ENCODE data around the gene MPPED2. TPM values are rescaled to one million over a fixed set of nuclear protein-coding genes. Genes with fewer than 3 reads are reported as not detected.

The MPPED2 gene
- total RNA-seq, 2 experiments from 2014 or later: 0.30 to 0.54 TPM

DNA sequence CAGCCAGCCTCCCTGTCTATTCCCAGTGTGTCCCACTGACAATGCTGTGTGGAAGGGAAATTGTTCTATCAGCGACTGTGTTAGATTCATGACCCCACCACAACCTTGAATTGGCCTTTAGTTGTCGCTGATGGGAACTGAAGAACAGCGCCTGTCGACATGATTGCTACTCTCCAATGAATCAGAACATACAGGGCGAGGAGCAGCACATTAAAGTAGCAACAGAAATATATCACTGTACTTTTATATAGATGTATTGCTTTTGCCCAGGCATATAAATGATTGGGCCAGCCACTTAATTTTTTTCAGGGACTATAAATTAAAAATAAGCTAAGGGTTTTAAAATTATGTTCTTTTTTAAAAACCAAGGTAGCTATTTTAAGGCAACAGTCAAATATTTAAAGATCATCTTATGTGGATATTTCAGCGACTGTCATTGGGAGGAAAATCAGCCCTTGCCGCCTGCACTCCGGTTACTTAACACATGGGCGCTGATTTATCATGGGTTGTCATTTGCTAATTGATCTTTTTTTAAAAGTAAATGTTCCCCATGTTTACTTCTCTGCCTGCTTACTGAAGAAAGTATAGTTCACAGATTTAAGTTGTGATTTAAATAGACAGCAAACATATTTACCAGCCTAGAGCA, 221.2 kb downstream of the MPPED2 start:
- ATAC-seq: no peak

DNA sequence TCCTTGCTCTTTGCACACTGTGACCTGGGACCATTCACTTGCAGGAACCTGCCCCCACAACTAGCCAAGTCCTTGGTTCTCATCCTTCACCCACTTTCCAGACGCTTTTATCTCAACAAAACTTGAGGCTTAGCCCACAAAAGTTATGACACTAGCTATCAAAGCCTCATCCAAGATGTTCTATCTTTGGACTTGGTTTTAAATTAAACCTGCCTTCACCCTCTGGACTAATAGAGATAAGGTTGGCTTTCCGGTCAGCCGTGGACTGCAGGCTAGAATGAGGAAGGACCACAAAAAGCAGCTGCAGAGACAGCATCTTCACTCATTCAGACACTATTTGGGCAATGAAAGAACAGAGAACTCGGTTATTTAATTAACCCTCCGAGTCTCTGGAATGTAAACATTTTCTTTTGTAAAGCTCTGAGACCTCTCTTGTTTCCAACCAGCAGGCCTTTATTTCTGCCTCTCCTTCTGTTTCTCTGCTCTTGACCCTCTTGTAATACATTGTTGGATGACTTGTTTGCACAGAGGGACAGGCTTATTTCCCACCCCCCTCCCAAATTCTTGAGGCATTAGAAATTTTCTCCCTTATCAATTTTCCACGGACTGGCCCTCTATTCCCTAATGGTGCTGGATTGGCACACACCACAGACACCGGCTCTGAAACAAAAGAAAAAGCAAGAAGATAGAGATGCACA, 221.9 kb downstream of the MPPED2 start:
- no peak for DNase-seq
- H3K27ac Mint-ChIP-seq: no peak overlapping the region
- ChIA-PET CTCF (interaction anchor here (0.6 to 0.7 kb wide), 3 partner anchors 8 to 111 kb away, joined by 3 read pairs; no protein-coding TSS in a partner anchor), POLR2A (interaction anchor here (0.7 kb wide), 1 partner anchor 558 kb away, joined by 4 read pairs; no protein-coding TSS in a partner anchor)
- H3K27me3 Mint-ChIP-seq: peaks cover 2% of the 10 kb centered on the region
- no peaks in the 10 kb centered on the region for H3K36me3 Mint-ChIP-seq (ENCODE audit: low read depth)
- H3K9me3 Mint-ChIP-seq (ENCODE audit: low read depth): no peaks in the 10 kb centered on the region
- intact Hi-C loops (cut with DNase I, micrococcal nuclease): no loop called here
- H3K4me1 Mint-ChIP-seq: no peaks in the 10 kb centered on the region
- no peak overlapping the region for H3K4me3 Mint-ChIP-seq
- ATAC-seq: no peak

More for the DNA sequence above, 221.2 kb downstream of the MPPED2 start:
- ChIA-PET CTCF (interaction anchor here (0.6 kb wide), 1 partner anchor 110 kb away, joined by 3 read pairs; no protein-coding TSS in a partner anchor), POLR2A (interaction anchor here (0.7 kb wide), 1 partner anchor 557 kb away, joined by 4 read pairs; no protein-coding TSS in a partner anchor)
- Mint-ChIP-seq H3K27ac (no peak overlapping the region), H3K4me3 (no peak overlapping the region), H3K27me3 (peaks cover 2% of the 10 kb centered on the region), H3K9me3 (ENCODE audit: low read depth) (no peaks in the 10 kb centered on the region), H3K4me1 (no peaks in the 10 kb centered on the region), H3K36me3 (ENCODE audit: low read depth) (no peaks in the 10 kb centered on the region)
- intact Hi-C loops (cut with DNase I, micrococcal nuclease): no loop called here
- no peak for DNase-seq

DNA sequence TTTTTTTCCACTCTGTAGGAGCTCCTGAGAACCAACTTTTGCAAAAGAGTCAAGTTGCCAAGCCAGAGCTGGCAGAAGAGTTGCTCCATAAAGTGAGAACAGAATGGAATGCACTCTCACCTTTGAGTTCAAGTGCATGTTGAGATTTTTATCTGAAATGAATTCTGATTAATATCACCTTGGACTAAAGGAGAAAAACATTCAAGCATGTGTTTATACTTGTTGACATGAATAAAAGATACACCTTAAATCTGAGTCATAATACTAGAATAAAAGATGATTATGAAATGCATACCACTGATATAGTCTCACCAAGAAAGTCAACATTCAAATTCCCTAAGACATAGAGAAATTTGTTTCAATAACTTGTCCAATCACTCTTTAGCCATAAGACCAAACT, 225.4 kb downstream of the MPPED2 start:
- ChIA-PET POLR2A (no interaction called here), CTCF (interaction anchor here (0.6 kb wide), 1 partner anchor 189 kb away, joined by 3 read pairs; no protein-coding TSS in a partner anchor)
- H3K4me3 Mint-ChIP-seq: no peak overlapping the region
- no peaks in the 10 kb centered on the region for H3K9me3 Mint-ChIP-seq (ENCODE audit: low read depth)
- H3K4me1 Mint-ChIP-seq: no peaks in the 10 kb centered on the region
- H3K36me3 Mint-ChIP-seq (ENCODE audit: low read depth): no peaks in the 10 kb centered on the region
- ATAC-seq (no peak), DNase-seq (no peak)
- H3K27me3 Mint-ChIP-seq: no peaks in the 10 kb centered on the region
- intact Hi-C loops (cut with DNase I, micrococcal nuclease): no loop called here
- no peak overlapping the region for H3K27ac Mint-ChIP-seq
